GM12873 (cell line): Measurements from ENCODE around the gene HSD17B1.

Experiments used
- TF ChIP-seq, protein P1 (sequence below): IDR thresholded peaks from 2 replicates; pipeline ENCODE4 v1.5.1; 2012; ENCODE audit warnings: low read depth, mild to moderate bottlenecking, moderate library complexity, low read length, control low read depth; ENCODE audit not compliant: insufficient read depth; ENCODE audit errors: missing control alignments

Gene HSD17B1

GRCh38 chr17:42519546-42520491 is 32.9 kb upstream of the HSD17B1 start:
- TF ChIP-seq, protein P1, sequence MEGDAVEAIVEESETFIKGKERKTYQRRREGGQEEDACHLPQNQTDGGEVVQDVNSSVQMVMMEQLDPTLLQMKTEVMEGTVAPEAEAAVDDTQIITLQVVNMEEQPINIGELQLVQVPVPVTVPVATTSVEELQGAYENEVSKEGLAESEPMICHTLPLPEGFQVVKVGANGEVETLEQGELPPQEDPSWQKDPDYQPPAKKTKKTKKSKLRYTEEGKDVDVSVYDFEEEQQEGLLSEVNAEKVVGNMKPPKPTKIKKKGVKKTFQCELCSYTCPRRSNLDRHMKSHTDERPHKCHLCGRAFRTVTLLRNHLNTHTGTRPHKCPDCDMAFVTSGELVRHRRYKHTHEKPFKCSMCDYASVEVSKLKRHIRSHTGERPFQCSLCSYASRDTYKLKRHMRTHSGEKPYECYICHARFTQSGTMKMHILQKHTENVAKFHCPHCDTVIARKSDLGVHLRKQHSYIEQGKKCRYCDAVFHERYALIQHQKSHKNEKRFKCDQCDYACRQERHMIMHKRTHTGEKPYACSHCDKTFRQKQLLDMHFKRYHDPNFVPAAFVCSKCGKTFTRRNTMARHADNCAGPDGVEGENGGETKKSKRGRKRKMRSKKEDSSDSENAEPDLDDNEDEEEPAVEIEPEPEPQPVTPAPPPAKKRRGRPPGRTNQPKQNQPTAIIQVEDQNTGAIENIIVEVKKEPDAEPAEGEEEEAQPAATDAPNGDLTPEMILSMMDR: no peak

GRCh38 chr17:42520540-42520951 is 32.2 kb upstream of the HSD17B1 start:
- TF ChIP-seq, protein P1: peak; percentile 48

DNA sequence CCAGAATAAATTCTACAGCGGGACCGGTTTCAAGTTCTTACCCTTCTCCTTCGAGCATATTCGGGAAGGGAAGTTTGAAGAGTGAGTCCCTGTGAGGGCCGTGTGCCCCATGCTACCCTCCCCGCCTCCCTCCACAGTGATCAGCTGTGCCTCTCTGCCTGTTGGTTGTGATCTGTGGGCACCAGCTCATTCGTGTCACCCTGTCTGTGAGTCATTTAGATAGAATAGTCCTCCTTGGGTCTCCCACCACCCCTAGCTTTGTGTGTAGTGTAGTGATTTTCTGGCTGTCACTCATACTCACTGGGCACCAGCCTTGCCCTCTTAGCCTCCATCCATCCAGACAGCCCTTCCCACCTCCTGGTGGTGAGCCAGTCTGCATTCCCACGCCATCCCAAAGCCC is 31.7 kb upstream of the HSD17B1 start:
- TF ChIP-seq, protein P1: no peak

- TF ChIP-seq, protein P1: no peak
Observed at GRCh38 chr17:42521666-42522262, 31.0 kb upstream of the HSD17B1 start.

DNA sequence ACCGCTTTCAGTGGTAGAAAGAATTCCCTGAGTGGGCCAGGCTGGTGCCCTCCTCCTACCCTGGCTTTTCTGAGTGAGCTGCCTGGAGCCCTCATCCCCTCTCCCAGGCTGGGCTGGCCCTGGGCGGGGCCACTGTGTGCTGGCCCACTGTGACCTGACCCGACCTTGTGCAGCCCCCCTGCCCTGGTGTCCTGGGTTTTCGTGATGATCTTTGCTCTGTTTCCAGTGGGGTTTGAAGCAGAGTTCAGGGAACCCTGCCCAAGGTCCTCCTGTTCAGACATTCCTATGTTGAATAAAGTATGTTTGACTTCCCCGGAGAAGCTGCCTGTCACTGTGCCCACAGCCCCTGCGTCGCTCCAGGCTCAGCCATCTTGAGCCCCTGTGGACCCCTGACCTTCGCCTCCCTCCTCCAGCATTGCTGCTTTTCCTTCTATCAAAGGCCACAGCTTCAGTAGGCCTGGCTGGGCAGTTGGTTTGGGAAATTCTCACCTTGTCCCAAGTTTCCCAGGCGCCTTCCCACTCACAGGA is 30.4 kb upstream of the HSD17B1 start:
- TF ChIP-seq, protein P1: no peak

GRCh38 chr17:42522798-42523278 is 29.9 kb upstream of the HSD17B1 start:
- TF ChIP-seq, protein P1: no peak

- TF ChIP-seq, protein P1: no peak
Observed at GRCh38 chr17:42525221-42525620, 27.5 kb upstream of the HSD17B1 start.
